HFFc6 (cell line): ENCODE results near the gene ZNF19. TPM values are rescaled to one million over a fixed set of nuclear protein-coding genes. Genes with fewer than 3 reads are reported as not detected.

Source experiments
- DNase-seq: peaks from one replicate; pipeline ENCODE4 v3.0.0-alpha.2; 2018
- H3K27ac Mint-ChIP-seq: 2 replicates; pipeline ENCODE4 v1.8.0; 2020; ENCODE audit warnings: mild to moderate bottlenecking, mixed read lengths
- H3K27me3 Mint-ChIP-seq: 2 replicates; pipeline ENCODE4 v1.8.0; 2021; ENCODE audit warnings: mild to moderate bottlenecking, moderate library complexity, mixed read lengths; ENCODE audit not compliant: insufficient read depth
- H3K36me3 Mint-ChIP-seq: 2 replicates; pipeline ENCODE4 v1.8.0; 2021; ENCODE audit warnings: low read depth, mixed read lengths
- H3K4me1 Mint-ChIP-seq: 2 replicates; pipeline ENCODE4 v1.8.0; 2020; ENCODE audit warnings: low read depth, mixed read lengths
- H3K4me3 Mint-ChIP-seq: 2 replicates; pipeline ENCODE4 v1.8.0; 2020; ENCODE audit warnings: mild to moderate bottlenecking, moderate library complexity, mixed read lengths
- H3K9me3 Mint-ChIP-seq: 2 replicates; pipeline ENCODE4 v1.8.0; 2020; ENCODE audit warnings: mild to moderate bottlenecking, mixed read lengths
- CTCF ChIP-seq: fragments of 200-600 bp; sonication (generic); IDR thresholded peaks from 2 replicates; pipeline ENCODE4 v1.5.0; 2021; ENCODE audit warnings: antibody characterized with exemption, mild to moderate bottlenecking
- total RNA-seq, 6 experiments: library from RNA; stranded (reverse); fragmentation: NEBNext Ultra II Directional; extraction: Animal tissue kit (Norgen Biotek cat#: 25700); gene quantifications; 2 replicates in 1 of 6; 3 replicates in 5 of 6; pipeline ENCODE4 v1.2.3, GENCODE V29; 2021

The ZNF19 gene
- total RNA-seq, 6 experiments from 2014 or later = 1.1 to 2.0 (median 1.6) TPM

- no peak for TF ChIP-seq CTCF
- H3K36me3 Mint-ChIP-seq = peaks cover 83% of the 10 kb centered on the region
Observed at GRCh38 chr16:71448274-71448866, 40.8 kb downstream of the ZNF19 start.

DNA sequence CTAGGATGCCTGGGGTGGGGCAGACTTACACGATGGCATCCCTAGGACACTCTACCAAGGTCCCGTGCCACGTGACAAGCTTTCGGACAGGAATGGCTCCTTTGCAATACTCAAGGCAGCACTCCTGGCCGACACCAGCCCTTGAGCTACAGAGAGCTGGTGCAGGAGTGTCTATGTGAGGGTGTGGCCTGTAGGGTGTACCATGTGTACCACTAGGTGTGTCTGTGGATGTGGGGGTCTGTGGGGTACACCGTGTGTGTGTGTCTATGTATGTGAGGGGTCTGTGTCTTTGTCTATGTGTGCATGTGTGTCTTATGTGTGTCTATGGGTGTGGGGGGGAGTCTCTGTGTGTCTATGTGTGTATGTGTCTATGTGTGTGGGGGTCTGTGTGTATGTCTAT, 45.4 kb downstream of the ZNF19 start:
- no peak for DNase-seq
- H3K4me3 Mint-ChIP-seq = no peak overlapping the region
- H3K36me3 Mint-ChIP-seq = peaks cover 36% of the 10 kb centered on the region
- H3K4me1 Mint-ChIP-seq = peaks cover 8% of the 10 kb centered on the region
- no peak for TF ChIP-seq CTCF
- H3K27me3 Mint-ChIP-seq = peaks cover 8% of the 10 kb centered on the region; the same call in 1 of the 2 replicates
- no peak overlapping the region for H3K27ac Mint-ChIP-seq
- peaks cover 48% of the 10 kb centered on the region for H3K9me3 Mint-ChIP-seq

More at GRCh38 chr16:71448274-71448866, 40.8 kb downstream of the ZNF19 start:
- peaks cover 95% of the 10 kb centered on the region for H3K9me3 Mint-ChIP-seq
- no peak overlapping the region for H3K27ac Mint-ChIP-seq
- H3K4me1 Mint-ChIP-seq = no peaks in the 10 kb centered on the region
- DNase-seq = no peak
- no peaks in the 10 kb centered on the region; the same call in 1 of the 2 replicates for H3K27me3 Mint-ChIP-seq
- no peak overlapping the region; the same call in 1 of the 2 replicates for H3K4me3 Mint-ChIP-seq

- peaks cover 20% of the 10 kb centered on the region for H3K36me3 Mint-ChIP-seq
- no peak within 1 kb of the TSS for H3K27ac Mint-ChIP-seq
- no peak within 1 kb of the TSS for H3K4me3 Mint-ChIP-seq
- peaks cover 12% of the 10 kb centered on the region for H3K27me3 Mint-ChIP-seq
- H3K4me1 Mint-ChIP-seq = peaks cover 12% of the 10 kb centered on the region
- TF ChIP-seq CTCF = no peak
- no peak for DNase-seq
- peaks cover 32% of the 10 kb centered on the region for H3K9me3 Mint-ChIP-seq
Observed at GRCh38 chr16:71442051-71442440, 47.1 kb downstream of the ZNF19 start, which contains the start of gene TLE7. TLE7 (minus strand) TSS chr16:71442054; CDS start chr16:71433324, 8,730 bp downstream.

DNA sequence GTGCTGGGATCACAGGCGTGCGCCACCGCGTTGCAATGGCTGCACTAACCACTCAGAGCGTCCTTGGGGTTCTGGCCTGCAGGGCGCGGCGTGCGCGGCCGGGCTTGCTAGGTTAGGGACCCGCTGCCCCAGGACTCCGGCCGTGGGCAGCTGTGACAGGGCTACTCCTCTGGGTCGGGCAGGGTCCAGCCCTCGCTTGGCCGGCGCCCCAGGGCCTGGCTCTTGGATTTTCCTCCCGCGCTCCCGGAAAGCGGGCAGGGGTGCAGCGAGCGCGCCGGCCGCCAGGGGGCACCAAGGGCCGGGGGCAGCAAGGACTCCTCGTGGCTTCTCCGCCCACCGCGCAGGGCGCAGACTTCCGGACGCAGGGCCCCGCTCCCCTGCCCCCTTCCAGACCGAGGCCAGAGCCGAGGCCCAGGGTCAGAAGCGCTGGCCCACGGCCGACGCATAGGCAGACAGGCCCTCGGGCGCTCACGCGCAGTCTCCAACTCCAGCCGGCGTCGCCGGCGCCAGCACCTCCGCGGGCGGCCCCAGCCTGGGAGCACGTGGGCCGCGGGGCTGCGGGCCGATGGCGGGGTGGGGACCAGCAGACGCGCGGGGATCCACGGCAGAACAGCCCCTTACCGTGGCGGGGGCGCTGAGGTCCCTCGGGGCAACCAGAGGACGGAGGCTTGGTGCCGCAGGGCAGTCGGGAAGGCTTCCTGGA, 47.6 kb downstream of the ZNF19 start:
- Mint-ChIP-seq H3K36me3 (peaks cover 17% of the 10 kb centered on the region), H3K4me3 (no peak overlapping the region), H3K4me1 (peaks cover 14% of the 10 kb centered on the region), H3K27me3 (peaks cover 12% of the 10 kb centered on the region), H3K9me3 (peaks cover 28% of the 10 kb centered on the region), H3K27ac (no peak overlapping the region)
- no peak for DNase-seq
- peak; percentile 48 for TF ChIP-seq CTCF

GRCh38 chr16:71440669-71441347, 48.3 kb downstream of the ZNF19 start:
- no peak overlapping the region for H3K4me3 Mint-ChIP-seq
- H3K4me1 Mint-ChIP-seq = peaks cover 14% of the 10 kb centered on the region
- peaks cover 10% of the 10 kb centered on the region for H3K36me3 Mint-ChIP-seq
- no peak for DNase-seq
- peak; percentile 68 for TF ChIP-seq CTCF
- no peak overlapping the region for H3K27ac Mint-ChIP-seq
- H3K27me3 Mint-ChIP-seq = peaks cover 12% of the 10 kb centered on the region
- peaks cover 21% of the 10 kb centered on the region for H3K9me3 Mint-ChIP-seq
